DMS153 treated with DMSO at 0.1 percent for 48 hours (cell line): ENCODE results near the gene NEU2.

Experiments
- DNase-seq: peaks from one replicate; lab custom pipeline; 2025; ENCODE audit not compliant: unreplicated experiment; lab: John Stamatoyannopoulos, UW

Gene NEU2

DNA sequence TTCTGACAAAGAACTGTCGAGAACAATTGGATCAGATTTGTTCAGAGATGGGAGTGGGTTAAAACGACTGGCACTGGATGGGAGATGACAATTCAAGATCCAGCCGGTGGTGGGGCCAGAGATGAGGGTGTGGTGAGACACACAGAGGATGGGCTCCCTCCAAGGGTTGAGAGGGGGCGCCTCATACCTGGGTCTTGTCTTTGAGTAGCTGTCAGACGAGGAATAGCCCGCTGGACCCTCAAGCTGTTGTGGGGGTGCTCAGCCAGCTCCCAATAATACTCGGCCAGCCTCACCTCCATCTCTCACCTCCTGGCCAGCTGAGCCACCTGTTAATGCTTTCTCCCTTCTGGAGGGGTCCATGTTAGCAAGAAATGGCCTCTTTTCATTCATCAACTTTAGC is 41.6 kb downstream of the NEU2 start:
- no peak for DNase-seq

DNA sequence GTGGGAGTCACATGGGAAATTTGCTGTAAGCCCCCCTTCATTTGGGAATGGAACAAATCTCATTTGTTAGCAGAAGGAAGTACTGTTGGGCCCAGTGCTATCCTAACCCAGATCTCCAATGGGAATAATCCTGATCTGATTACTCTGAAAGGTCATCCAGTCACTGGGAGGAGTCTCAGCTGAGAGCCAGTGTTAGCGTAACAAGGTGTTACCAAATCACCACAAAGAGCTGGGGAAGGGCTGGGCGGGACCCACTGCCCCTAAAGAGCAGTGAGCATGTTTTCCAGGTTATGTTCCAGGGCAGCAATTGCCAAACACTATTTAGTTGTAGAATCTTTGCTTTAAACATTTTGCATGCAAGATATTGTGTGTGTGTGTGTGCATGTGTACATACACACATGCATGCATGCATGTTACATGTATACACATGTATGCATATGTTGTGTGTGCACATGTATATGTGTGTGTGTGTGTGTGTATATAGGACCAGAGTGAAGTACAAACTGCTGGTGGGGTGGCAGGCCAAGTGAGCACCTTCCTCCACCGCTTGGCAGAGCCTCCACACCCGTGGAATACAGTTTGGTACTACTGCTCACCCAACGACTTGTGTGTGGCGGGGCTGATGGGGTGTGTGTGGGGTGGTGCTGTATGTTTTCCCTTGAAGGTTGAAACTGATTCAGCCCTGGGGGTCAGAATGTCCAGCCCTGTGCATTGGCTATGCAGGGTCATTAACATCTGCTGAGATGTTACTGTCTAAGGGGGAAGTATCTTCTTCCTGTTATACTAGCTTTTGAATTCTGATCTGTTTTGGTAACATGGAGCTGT is 42.9 kb downstream of the NEU2 start:
- DNase-seq, result no peak

DNA sequence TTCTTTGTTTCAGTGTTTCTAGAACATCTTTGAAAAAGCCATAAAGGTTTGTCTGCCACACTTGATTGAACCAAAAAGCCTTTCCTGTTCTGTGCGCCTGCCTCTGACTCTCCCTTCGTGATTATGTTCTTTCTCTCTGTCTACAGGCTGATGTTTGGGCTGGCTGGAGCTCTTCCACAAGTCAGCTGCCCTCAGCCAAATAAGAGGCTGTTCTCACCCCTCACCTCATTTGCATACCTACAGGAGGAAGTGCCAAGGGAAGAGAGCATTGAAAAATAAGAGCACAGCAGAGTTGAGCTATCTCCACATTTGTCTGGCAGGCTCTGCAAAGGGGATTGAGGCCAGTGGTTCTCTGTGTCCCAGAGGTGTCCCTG is 43.5 kb downstream of the NEU2 start:
- DNase-seq, result peak; percentile 1

DNA sequence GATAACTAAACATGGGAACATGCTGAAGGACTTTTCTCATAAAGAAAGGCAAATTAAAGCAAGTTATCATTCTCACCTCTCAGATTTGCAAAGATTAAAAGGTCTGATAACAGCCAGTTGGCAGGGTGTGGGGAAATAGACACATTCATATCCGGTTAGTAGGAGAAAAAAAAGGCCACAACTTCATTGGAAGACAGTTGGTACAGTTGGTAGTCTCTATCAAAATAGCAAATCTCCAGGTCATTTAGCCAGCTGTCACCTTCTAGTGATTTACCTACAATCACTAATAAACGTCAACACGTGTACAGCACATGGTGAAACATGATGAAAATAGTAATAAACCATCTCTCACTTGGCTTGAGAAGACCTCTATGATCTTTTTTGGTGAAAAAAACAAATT is 44.3 kb downstream of the NEU2 start:
- no peak for DNase-seq

DNA sequence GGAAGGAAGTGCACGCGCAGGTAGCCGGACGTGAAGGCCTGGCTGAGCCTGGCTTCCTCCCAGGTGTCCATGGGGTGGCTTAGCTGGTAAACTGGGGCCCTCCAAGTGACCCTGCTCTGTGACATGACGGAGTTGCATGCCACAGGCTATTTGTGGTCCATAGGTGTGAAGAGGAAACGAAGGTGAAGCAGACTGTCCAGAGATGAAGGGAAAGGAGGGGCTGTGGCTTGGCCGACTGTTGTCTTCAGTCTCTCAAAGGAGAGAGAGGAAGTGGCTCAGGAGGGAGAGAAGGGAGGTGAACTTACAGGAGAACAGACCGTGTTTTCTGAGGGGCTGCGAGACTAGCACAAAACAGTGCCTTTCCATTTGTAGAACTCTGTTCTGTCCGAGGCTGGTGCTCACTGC is 47.0 kb downstream of the NEU2 start:
- no peak for DNase-seq

DNA sequence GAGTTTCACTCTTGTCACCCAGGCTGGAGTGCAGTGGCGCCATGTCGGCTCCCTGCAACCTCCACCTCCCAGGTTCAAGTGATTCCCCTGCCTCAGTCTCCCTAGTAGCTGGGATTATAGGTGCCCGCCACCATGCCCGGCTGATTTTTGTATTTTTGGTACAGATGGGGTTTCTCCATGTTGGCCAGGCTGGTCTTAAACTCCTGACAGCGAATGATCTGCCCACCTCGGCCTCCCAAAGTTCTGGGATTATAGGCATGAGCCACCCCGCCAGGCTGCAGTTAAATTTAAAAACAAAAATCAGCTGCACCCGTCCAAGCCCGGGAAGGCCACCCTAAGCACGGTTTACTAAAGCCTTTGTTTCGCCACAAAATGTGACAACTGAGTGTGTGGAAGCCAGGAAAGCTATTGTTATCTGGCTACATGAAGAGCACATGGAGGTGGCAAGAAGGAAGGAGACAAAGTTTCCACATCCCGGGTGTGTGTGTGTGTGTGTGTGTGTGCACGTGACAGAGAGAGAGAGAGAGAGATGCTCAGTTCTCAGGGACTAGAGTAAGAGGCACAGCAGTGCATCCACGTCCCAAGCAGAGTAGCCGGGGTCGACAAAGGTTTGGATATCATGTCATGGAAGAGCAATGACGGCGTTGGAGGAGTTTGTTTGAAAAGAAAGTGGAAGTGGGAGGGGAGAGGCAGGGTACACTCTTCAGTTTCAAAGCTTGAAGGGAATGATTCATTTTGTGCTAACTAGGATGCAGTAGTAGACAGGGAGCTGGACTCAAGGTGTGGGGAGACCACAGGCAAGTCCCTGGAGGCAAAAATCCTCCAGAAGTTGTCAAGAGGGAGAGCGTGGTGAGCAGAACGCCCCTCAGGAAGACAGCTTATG is 47.7 kb downstream of the NEU2 start:
- no peak for DNase-seq

DNA sequence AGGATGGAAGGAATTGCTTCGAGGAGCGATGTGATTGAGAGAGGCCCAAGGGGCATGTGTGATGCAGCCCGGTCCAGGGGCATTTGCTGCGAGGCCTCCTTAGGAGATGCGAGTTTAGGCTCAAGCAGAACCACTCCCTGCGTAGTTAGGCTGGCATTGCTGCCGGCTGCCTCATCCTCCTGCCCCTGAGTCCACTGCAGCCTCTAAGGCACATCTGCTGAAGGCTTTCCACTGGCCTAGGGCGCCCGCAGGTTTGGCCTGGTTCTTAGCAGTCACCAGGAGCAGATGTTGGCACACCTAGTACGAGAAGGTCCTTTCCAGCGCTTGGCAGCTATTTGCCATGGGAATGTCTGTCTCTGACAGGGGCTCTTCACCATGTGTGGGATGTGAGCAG is 48.4 kb downstream of the NEU2 start:
- DNase-seq, result no peak

DNA sequence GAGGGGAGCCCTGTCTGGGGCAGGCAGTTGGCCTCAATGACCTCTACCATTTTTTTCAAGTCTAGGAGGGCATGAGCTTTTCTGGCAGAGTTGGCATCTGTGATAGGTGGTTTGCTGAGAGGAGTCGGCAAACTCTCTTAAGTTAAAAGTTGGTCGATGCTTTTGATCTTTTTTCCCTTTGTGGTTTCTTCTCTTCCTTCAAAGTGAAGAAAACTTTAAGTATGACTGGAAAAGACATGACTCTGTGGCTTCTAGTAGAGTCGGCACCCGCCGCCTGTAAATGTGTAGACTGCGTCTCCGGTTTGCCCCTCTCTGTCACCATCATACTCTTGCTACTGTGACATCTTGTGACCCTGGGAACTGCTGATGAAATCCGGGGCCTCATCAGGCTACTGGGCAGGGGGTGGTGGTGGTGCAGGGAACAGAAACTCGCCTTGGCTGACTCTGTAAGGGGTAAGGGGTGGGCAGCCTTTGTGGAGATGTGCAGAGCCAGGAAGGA is 48.8 kb downstream of the NEU2 start:
- no peak for DNase-seq

DNA sequence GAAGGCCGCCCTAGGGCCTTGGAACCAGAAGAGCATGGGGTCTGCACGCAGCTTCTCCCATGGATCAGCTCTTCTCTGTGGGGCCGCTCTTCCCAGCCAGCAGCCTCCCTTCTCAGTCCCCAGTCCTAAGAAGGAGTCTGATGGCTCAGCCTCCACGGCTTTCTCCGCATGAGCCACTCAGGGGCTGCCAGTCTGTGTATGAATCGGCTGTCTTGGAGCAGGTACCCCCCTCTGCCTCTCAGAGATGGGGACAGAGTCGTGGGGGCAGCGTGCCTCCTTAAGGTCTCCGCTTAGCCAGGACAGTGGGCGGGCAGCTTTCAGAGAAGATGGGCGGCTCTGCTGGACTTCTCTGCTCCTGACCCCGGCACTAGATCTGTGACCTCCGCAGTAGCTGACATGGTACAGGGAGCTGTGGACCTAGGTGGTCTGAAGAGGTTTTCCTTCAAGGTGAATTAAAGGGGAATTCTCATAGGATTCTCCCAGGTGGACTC is 49.3 kb downstream of the NEU2 start:
- no peak for DNase-seq

DNA sequence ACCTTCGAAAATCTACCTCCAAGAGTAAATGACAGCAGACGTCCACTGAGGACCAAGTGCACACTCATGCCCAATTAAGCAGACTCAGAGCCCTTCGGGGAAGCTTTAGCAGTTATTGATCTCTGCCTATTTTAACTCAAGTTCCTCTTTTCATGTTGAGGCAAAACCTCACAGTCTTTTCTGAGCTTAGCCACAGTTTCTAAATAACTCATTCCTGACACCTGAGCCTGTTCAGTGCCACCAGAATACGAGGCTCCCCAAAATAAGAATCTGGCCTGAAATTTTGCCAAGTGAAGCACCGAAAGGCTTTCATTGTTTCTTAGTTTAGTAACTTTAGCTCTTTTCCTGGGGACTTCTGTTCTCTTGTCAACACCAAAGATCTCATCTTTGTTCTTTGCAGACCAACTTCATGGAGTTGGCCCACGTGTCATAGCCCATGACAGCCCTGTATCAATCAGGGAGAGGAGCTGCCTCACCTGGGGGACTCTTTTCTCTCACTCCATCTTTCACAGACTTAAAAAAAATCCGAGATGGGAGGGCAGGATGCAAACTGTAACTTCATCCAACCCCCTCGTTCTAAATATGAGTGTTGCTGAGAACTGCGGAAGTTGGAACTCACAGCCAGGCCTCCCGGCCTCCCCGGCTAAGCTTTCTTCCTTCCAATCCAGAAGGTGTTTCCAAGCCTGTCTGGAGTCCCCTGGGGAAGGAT is 49.9 kb downstream of the NEU2 start:
- DNase-seq, result no peak

DNA sequence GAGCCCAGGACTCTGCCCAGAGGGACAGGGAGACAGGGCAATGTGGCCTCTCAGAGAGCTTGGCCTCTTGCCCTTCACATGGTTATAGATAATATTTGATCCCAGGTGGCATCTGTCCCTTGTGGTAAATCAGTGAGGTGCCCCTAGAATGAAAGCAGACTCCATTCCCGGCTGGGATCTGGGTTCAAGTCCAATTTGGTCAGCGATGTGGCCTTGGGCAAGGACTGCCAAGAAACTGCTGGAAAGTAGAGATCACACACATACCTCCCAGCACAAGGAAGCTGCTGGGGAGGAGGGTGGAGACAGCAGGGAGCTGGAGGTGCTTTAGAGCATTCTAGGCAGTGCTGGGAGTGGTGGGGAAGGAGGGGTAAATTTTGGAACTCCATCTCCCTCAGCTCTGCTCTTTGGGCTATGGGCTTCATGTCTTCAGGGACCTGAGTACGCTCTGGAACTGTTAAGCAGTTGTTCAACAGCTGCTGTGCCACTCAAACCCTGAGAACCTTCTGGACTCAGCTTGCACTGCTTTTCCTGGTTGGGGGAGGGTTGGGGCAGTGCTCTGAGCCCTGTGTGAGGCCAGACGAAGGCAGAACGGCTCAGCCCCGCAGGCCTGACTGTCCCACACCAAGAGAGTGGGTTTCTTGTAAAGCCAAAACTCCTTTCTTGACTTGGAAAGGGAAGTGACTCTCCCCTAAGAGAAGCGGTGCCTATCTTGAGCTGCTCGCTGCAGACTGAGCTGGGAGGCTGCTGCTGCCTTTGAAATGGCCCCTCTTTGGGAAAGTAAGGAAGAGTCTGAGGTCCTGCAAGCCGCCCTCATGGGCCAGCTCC is 50.7 kb downstream of the NEU2 start:
- no peak for DNase-seq

DNA sequence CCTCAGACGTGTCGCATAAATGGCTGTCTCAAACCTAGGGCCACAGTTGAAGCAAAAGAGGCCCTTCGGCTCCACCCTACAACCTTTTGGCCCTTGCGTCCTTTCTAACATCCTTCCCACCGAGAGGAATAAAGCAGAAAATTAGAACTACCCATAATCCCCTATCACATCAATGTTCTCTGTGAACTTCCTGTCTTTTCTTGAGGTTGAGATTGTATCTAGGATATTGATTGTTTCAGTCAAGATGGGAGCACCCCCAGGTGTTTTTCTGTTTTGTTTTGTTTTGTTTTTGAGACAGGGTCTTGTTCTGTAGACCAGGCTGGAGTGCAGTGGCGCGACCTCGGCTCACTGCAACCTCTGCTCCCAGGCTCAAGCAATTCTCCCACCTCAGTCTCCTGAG is 51.3 kb downstream of the NEU2 start:
- no peak for DNase-seq

DNA sequence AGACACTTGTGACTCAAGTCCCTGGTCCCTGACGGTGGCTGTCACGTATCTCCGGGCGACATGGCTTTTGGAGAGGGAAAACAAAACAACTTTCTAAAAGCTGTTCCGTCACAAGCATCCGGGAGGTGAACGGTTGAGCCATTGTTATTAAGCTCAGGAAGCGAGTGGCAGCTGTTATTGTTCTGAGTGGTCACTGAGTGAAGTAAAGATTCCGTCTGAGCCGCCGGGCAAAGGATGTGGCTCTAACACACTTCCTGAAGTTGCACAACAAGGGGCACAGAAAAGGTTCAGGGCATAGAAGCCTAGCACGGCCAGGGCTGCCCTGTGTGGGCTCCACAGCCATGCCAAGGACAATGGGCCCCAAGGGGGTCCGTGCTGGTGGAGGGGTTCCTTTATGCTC is 52.0 kb downstream of the NEU2 start:
- no peak for DNase-seq
